Liver (tissue), 9 donors: ENCODE measurements around the gene TMEM119. TPM values are rescaled to one million over a fixed set of nuclear protein-coding genes. Genes with fewer than 3 reads are reported as not detected.

Source experiments
- DNase-seq: peaks from one replicate; pipeline ENCODE4 v3.0.0-alpha.2; 2017; ENCODE audit warnings: low spot score
- H3K27ac ChIP-seq, 2 donors: one replicate each; pipeline ENCODE4 v1.7.0; 2013; ENCODE audit warnings: inconsistent platforms in 2 of 2, low read length in 2 of 2, control low read depth in 1 of 2, low read depth in 1 of 2, mild to moderate bottlenecking in 1 of 2
- H3K27me3 ChIP-seq, 4 donors: one replicate each; pipeline versions ENCODE4 v1.6.1 to v1.7.0; 2013; ENCODE audit warnings: low read length in 3 of 4, inconsistent platforms in 1 of 4, mild to moderate bottlenecking in 1 of 4, moderate library complexity in 1 of 4; ENCODE audit not compliant: control insufficient read depth in 4 of 4, insufficient read depth in 4 of 4
- H3K36me3 ChIP-seq, 4 donors: one replicate each; pipeline versions ENCODE4 v1.6.1 to v1.7.0; 2013; ENCODE audit warnings: low read length in 3 of 4, mild to moderate bottlenecking in 3 of 4, low read depth in 1 of 4, moderate library complexity in 1 of 4; ENCODE audit not compliant: control insufficient read depth in 4 of 4, insufficient read depth in 3 of 4
- H3K4me1 ChIP-seq, 4 donors: one replicate each; pipeline versions ENCODE4 v1.6.1 to v1.7.0; 2013; ENCODE audit warnings: low read length in 3 of 4, mild to moderate bottlenecking in 3 of 4, moderate library complexity in 1 of 4; ENCODE audit not compliant: control insufficient read depth in 4 of 4, insufficient read depth in 4 of 4
- H3K4me3 ChIP-seq, 3 donors: one replicate each; pipeline versions ENCODE4 v1.6.1 to v1.7.0; 2013; ENCODE audit warnings: low read length in 3 of 3, control low read depth in 1 of 3, low read depth in 1 of 3, mild to moderate bottlenecking in 1 of 3
- H3K9ac ChIP-seq, 2 donors: one replicate each; pipeline ENCODE4 v1.7.0; 2013; ENCODE audit warnings: low read length in 2 of 2, mild to moderate bottlenecking in 2 of 2, moderate library complexity in 2 of 2, control low read depth in 1 of 2, low read depth in 1 of 2
- H3K9me3 ChIP-seq, 4 donors: one replicate each; pipeline versions ENCODE4 v1.6.1 to v1.7.0; 2013; ENCODE audit warnings: low read length in 3 of 4; ENCODE audit not compliant: control insufficient read depth in 4 of 4
- ATF3 ChIP-seq: IDR thresholded peaks from 2 replicates; pipeline ENCODE4 v1.6.1; 2016; ENCODE audit warnings: antibody characterized with exemption
- CTCF ChIP-seq: fragments of 150-350 bp; IDR thresholded peaks from 2 replicates; pipeline ENCODE4 v1.5.1; 2017; ENCODE audit warnings: improper control_type of control experiment, low read depth, low read length; ENCODE audit not compliant: missing input control
- EGR1 ChIP-seq, 2 donors: IDR thresholded peaks; 2 replicates each; pipeline ENCODE4 v1.6.1; 2016 to 2018; ENCODE audit warnings: antibody characterized with exemption in 2 of 2, low read depth in 2 of 2
- FOXA1 ChIP-seq: IDR thresholded peaks from 2 replicates; pipeline ENCODE4 v1.6.1; 2016; ENCODE audit warnings: antibody characterized with exemption
- FOXA2 ChIP-seq: IDR thresholded peaks from 2 replicates; pipeline ENCODE4 v1.6.1; 2016; ENCODE audit warnings: antibody characterized with exemption
- GABPA ChIP-seq, 2 donors: IDR thresholded peaks in 1 of 2; conservative IDR thresholded peaks in 1 of 2; 2 replicates each; pipeline ENCODE4 v1.6.1; 2016; ENCODE audit warnings: antibody characterized with exemption in 2 of 2, mild to moderate bottlenecking in 1 of 2, moderate library complexity in 1 of 2
- HNF4A ChIP-seq, 2 donors: conservative IDR thresholded peaks; 2 replicates each; pipeline ENCODE4 v1.6.1; 2016; ENCODE audit warnings: antibody characterized with exemption in 2 of 2, mild to moderate bottlenecking in 2 of 2
- HNF4G ChIP-seq: IDR thresholded peaks from 2 replicates; pipeline ENCODE4 v1.6.1; 2016; ENCODE audit warnings: antibody characterized with exemption
- JUND ChIP-seq, 2 donors: IDR thresholded peaks; 2 replicates each; pipeline ENCODE4 v1.6.1; 2016; ENCODE audit warnings: antibody characterized with exemption in 2 of 2
- NR2F2 ChIP-seq: IDR thresholded peaks from 2 replicates; pipeline ENCODE4 v1.6.1; 2016; ENCODE audit warnings: antibody characterized with exemption
- RAD21 ChIP-seq, 2 donors: IDR thresholded peaks; 2 replicates each; pipeline ENCODE4 v1.6.1; 2016; ENCODE audit warnings: antibody characterized with exemption in 2 of 2, mild to moderate bottlenecking in 2 of 2
- REST ChIP-seq: IDR thresholded peaks from 2 replicates; pipeline ENCODE4 v1.6.1; 2016; ENCODE audit warnings: antibody characterized with exemption, mild to moderate bottlenecking
- RXRA ChIP-seq, 2 donors: IDR thresholded peaks; 2 replicates each; pipeline ENCODE4 v1.6.1; 2017 to 2018; ENCODE audit warnings: antibody characterized with exemption in 2 of 2, mild to moderate bottlenecking in 1 of 2
- SP1 ChIP-seq: IDR thresholded peaks from 2 replicates; pipeline ENCODE4 v1.6.1; 2018; ENCODE audit warnings: antibody characterized with exemption, mild to moderate bottlenecking
- TAF1 ChIP-seq: conservative IDR thresholded peaks from 2 replicates; pipeline ENCODE4 v1.6.1; 2016; ENCODE audit warnings: antibody characterized with exemption, mild to moderate bottlenecking
- YY1 ChIP-seq: IDR thresholded peaks from 2 replicates; pipeline ENCODE4 v1.6.1; 2016; ENCODE audit warnings: antibody characterized with exemption, mild to moderate bottlenecking
- ZBTB33 ChIP-seq: IDR thresholded peaks from 2 replicates; pipeline ENCODE4 v1.6.1; 2016; ENCODE audit warnings: antibody characterized with exemption
- WGBS: extraction: QIAGEN DNeasy Blood & Tissue Kit; methylation state at CpG from one replicate; pipeline ENCODE4 v1.1.7; 2013; 5-methylcytosine and 5-hydroxymethylcytosine counted together
- polyA plus RNA-seq, 2 donors: library from polyadenylated mRNA; stranded (reverse) in 1 of 2; unstranded in 1 of 2; fragments of 200-250 nt in 1 of 2; fragments of >200 nt in 1 of 2; fragmentation: Nextera tagmentation in 1 of 2; extraction: Ambion mirVana in 1 of 2; gene quantifications; one replicate each; pipeline versions ENCODE4 v1.2.1 to v1.2.3, GENCODE V29; 2013 to 2015
- total RNA-seq, 2 donors: library from RNA; depleted of rRNA; stranded (reverse); fragments of >200 nt; gene quantifications; one replicate each; pipeline ENCODE4 v1.2.3, GENCODE V29; 2014
- donor health status: healthy.
- donor health status: healthy.
- donor health status: healthy.
- donor health status: healthy.
- donor health status: healthy.

Gene TMEM119
- total and polyA plus RNA-seq, 4 donors: 0.14 to 2.6 (median 0.38) TPM

- Histone ChIP-seq H3K4me3 (no peak overlapping the region), H3K27me3 (no peaks in the 10 kb centered on the region), H3K36me3 (no peaks in the 10 kb centered on the region), H3K9ac (no peak overlapping the region), H3K27ac (no peak overlapping the region), H3K9me3 (no peaks in the 10 kb centered on the region), H3K4me1 (no peaks in the 10 kb centered on the region)
- no peak for DNase-seq
- WGBS: 90% methylated on average over 8 of the region's 8 CpGs
- no peak for TF ChIP-seq TAF1
- no peak for TF ChIP-seq FOXA1
- TF ChIP-seq HNF4A (conservative IDR thresholded peaks at IDR 0.05): no peak
- no peak for TF ChIP-seq NR2F2
- TF ChIP-seq CTCF: no peak
- TF ChIP-seq REST: no peak
- no peak for TF ChIP-seq FOXA2
- no peak for TF ChIP-seq ATF3
- TF ChIP-seq YY1: no peak
- no peak for TF ChIP-seq EGR1 (IDR thresholded peaks at IDR 0.05; ENCODE audit: low read depth in 2 of 2)
- no peak for TF ChIP-seq HNF4G
- TF ChIP-seq RAD21 (IDR thresholded peaks at IDR 0.05): no peak
These were observed 12.5 kb upstream of the TMEM119 start for GRCh38 chr12:108610336-108610815.

- DNase-seq: no peak
- no peak overlapping the region for H3K4me3 ChIP-seq
- H3K9me3 ChIP-seq: no peaks in the 10 kb centered on the region
- H3K9ac ChIP-seq: no peak overlapping the region
- H3K27ac ChIP-seq: no peak overlapping the region
- 73% methylated on average over 21 of the region's 21 CpGs for WGBS
- no peaks in the 10 kb centered on the region for H3K36me3 ChIP-seq
- H3K4me1 ChIP-seq: no peaks in the 10 kb centered on the region
- no peaks in the 10 kb centered on the region for H3K27me3 ChIP-seq
- no peak for TF ChIP-seq SP1
- TF ChIP-seq CTCF: no peak
- TF ChIP-seq RXRA (IDR thresholded peaks at IDR 0.05): no peak
- no peak for TF ChIP-seq GABPA (IDR thresholded peaks at IDR 0.05 in 1 of 2, conservative IDR thresholded peaks at IDR 0.05 in 1 of 2)
- no peak for TF ChIP-seq RAD21 (IDR thresholded peaks at IDR 0.05)
- no peak for TF ChIP-seq REST
- no peak for TF ChIP-seq ZBTB33
- TF ChIP-seq NR2F2: no peak
- TF ChIP-seq JUND (IDR thresholded peaks at IDR 0.05): no peak
- no peak for TF ChIP-seq FOXA1
- no peak for TF ChIP-seq TAF1
These were observed 11.9 kb upstream of the TMEM119 start for GRCh38 chr12:108609537-108610335.
